ENCODE measurements around the gene ZNF140.

The ZNF140 gene

DNA sequence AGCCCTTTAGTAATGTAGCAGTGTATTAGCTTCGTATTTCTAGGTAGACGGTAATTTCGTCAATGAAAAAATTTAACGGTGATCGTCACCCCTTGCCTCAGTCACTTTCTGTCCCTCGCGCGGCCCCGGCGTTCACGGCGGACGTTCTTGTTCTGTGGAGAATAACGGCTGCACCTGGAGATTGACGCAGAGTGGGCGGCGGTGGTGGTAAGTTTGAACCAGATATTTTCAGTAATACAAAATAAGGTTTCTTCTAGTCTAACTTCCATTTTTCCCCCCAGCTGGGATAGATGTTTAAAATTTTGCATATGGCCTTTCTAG is 50.0 kb downstream of the ZNF140 start:
- DNase-seq, result no peak

DNA sequence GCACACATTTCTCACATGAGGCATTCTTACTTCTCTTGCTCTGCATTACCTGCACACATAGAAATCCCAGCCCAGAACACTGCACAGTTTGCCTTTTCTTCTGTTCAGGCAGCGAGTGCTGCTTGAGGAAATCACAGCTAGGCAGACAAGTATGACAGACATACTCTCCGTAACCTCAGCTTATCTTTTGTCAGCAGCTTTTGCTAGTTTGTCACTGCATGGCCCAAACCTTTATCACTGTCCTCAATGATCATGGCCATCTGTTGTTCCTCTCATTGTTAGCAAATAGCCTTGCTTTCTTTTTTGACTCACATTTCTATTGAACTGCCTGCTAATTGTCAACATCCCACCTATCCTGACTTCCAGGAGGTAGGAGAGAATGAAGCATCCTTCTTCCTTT is 55.0 kb downstream of the ZNF140 start:
- no peak for DNase-seq

DNA sequence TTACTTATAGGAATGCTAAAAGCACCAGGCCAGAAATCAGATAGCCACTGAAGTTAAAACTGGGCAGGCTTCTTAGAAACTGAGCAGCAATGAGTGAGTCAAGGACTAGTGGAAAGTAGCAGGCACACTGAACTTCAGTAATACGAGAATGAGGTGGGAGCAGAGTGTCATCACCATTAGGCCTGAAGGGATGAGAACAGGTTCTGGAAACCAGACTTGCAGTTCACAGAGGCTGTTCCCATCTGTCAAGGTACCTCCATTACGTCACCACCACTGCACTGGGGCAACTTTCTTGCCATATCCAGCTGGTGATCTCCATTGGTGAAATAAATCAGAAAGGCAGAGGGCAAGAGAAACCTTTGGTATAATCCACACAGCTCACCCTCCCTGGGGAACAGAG is 65.3 kb downstream of the ZNF140 start:
- DNase-seq, result no peak

DNA sequence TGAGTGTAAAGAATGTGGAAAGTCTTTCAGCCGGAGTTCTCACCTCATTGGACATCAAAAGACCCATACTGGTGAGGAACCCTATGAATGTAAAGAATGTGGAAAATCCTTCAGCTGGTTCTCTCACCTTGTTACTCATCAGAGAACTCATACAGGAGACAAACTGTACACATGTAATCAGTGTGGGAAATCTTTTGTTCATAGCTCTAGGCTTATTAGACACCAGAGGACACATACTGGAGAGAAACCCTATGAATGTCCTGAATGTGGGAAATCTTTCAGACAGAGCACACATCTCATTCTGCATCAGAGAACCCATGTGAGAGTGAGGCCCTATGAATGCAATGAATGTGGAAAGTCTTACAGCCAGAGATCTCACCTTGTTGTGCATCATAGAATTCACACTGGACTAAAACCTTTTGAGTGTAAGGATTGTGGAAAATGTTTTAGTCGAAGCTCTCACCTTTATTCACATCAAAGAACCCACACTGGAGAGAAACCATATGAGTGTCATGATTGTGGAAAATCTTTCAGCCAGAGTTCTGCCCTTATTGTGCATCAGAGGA is 75.5 kb downstream of the ZNF140 start:
- no peak for DNase-seq
